GM21367 (cell line): Measurements from ENCODE around the gene VWA1.
"Not testable (repeated sequence)": the region's sequence is repeated elsewhere in the genome, so short reads cannot be mapped to it uniquely, and the experiment has no call there.

Experiments
- ATAC-seq: cut with Tn5 transposase; IDR thresholded peaks from one replicate; pipeline ENCODE4 v1.9.1; 2021; ENCODE audit not compliant: unreplicated experiment

The VWA1 gene

GRCh38 chr1:1422465-1423244, 12.8 kb upstream of the VWA1 start:
- ATAC-seq, result no peak

- ATAC-seq, result no peak
These were observed 12.3 kb upstream of the VWA1 start for GRCh38 chr1:1423245-1423597.

- no peak for ATAC-seq
These were observed 10.8 kb upstream of the VWA1 start for GRCh38 chr1:1424707-1425106.

GRCh38 chr1:1425426-1425752, 10.1 kb upstream of the VWA1 start:
- no peak for ATAC-seq

- ATAC-seq, result no peak
These were observed 9.6 kb upstream of the VWA1 start for GRCh38 chr1:1425753-1426495.

GRCh38 chr1:1426496-1427105, 8.9 kb upstream of the VWA1 start:
- no peak for ATAC-seq

GRCh38 chr1:1427106-1427819, 8.2 kb upstream of the VWA1 start:
- ATAC-seq, result no peak

GRCh38 chr1:1427820-1428148, 7.7 kb upstream of the VWA1 start:
- ATAC-seq, result no peak

GRCh38 chr1:1428174-1428573, 7.3 kb upstream of the VWA1 start:
- ATAC-seq, result no peak

GRCh38 chr1:1428967-1429366, 6.5 kb upstream of the VWA1 start:
- not testable (repeated sequence) for ATAC-seq

- no peak for ATAC-seq
These were observed 5.8 kb upstream of the VWA1 start for GRCh38 chr1:1429671-1430073.

GRCh38 chr1:1430114-1430982, 5.1 kb upstream of the VWA1 start:
- ATAC-seq, result no peak

- ATAC-seq, result no peak
These were observed 4.3 kb upstream of the VWA1 start for GRCh38 chr1:1430992-1431844.

GRCh38 chr1:1431845-1432273, 3.6 kb upstream of the VWA1 start:
- ATAC-seq, result no peak

GRCh38 chr1:1432274-1432950, 3.1 kb upstream of the VWA1 start:
- ATAC-seq, result no peak

GRCh38 chr1:1432951-1433803, 2.3 kb upstream of the VWA1 start:
- no peak for ATAC-seq

GRCh38 chr1:1433804-1434130, 1.7 kb upstream of the VWA1 start:
- no peak for ATAC-seq

GRCh38 chr1:1434131-1434823, 1.2 kb upstream of the VWA1 start:
- no peak for ATAC-seq
